HepG2 (cell line): ENCODE measurements around the gene CROCC. TPM values are rescaled to one million over a fixed set of nuclear protein-coding genes. Genes with fewer than 3 reads are reported as not detected.

ENCODE experiments used
- DNMT1 ChIP-seq: sonication (generic); formaldehyde crosslinking; IDR thresholded peaks from 2 replicates; pipeline ENCODE4 v1.5.1; 2020; ENCODE audit warnings: mild to moderate bottlenecking, missing genetic modification reagents
- KLF13 ChIP-seq: sonication (generic); formaldehyde crosslinking; IDR thresholded peaks from 2 replicates; pipeline ENCODE4 v1.4.0; 2020; ENCODE audit warnings: mild to moderate bottlenecking, missing genetic modification reagents
- KMT2B ChIP-seq: IDR thresholded peaks from 2 replicates; pipeline ENCODE4 v1.6.1; 2016; ENCODE audit warnings: missing genetic modification reagents, missing compliant biosample characterization
- MED13 ChIP-seq: sonication (generic); formaldehyde crosslinking; IDR thresholded peaks from 2 replicates; pipeline ENCODE4 v1.5.0; 2020; ENCODE audit warnings: missing genetic modification reagents
- NCOA2 ChIP-seq: sonication (generic); formaldehyde crosslinking; IDR thresholded peaks from 2 replicates; pipeline ENCODE4 v1.8.0; 2022; ENCODE audit warnings: inconsistent platforms
- NPAS2 ChIP-seq: sonication (generic); formaldehyde crosslinking; IDR thresholded peaks from 2 replicates; pipeline ENCODE4 v1.8.0; 2022; ENCODE audit warnings: mild to moderate bottlenecking, missing genetic modification reagents, borderline replicate concordance
- PHF8 ChIP-seq: sonication (generic); formaldehyde crosslinking; IDR thresholded peaks from 2 replicates; pipeline ENCODE4 v1.5.0; 2020; ENCODE audit warnings: missing genetic modification reagents
- RAD51 ChIP-seq: fragments of 450-650 bp; IDR thresholded peaks from 2 replicates; pipeline ENCODE4 v1.6.1; 2016; ENCODE audit warnings: borderline replicate concordance
- REXO4 ChIP-seq: sonication (generic); formaldehyde crosslinking; IDR thresholded peaks from 2 replicates; pipeline ENCODE4 v1.8.0; 2022; ENCODE audit warnings: missing genetic modification reagents, mild to moderate bottlenecking, borderline replicate concordance
- RFXANK ChIP-seq: IDR thresholded peaks from 2 replicates; pipeline ENCODE4 v1.6.1; 2016
- ZBTB20 ChIP-seq: sonication (generic); formaldehyde crosslinking; IDR thresholded peaks from 2 replicates; pipeline ENCODE4 v1.8.1; 2023; ENCODE audit warnings: missing genetic modification reagents, low read depth, mild to moderate bottlenecking, borderline replicate concordance
- ZNF253 ChIP-seq: sonication (generic); formaldehyde crosslinking; IDR thresholded peaks from 2 replicates; pipeline ENCODE4 v1.8.0; 2022; ENCODE audit warnings: mild to moderate bottlenecking, missing genetic modification reagents, borderline replicate concordance
- ZNF441 ChIP-seq: sonication (generic); formaldehyde crosslinking; IDR thresholded peaks from 2 replicates; pipeline ENCODE4 v1.7.0; 2021; ENCODE audit warnings: missing genetic modification reagents, borderline replicate concordance
- ZNF672 ChIP-seq: sonication (generic); formaldehyde crosslinking; IDR thresholded peaks from 2 replicates; pipeline ENCODE4 v1.8.1; 2022; ENCODE audit warnings: missing genetic modification reagents
- ZNF678 ChIP-seq: sonication (generic); formaldehyde crosslinking; IDR thresholded peaks from 2 replicates; pipeline ENCODE4 v1.4.0; 2020; ENCODE audit warnings: mild to moderate bottlenecking, missing genetic modification reagents
- ZNF747 ChIP-seq: sonication (generic); formaldehyde crosslinking; IDR thresholded peaks from 2 replicates; pipeline ENCODE4 v1.8.1; 2023; ENCODE audit warnings: missing genetic modification reagents, mild to moderate bottlenecking, borderline replicate concordance
- ZNF776 ChIP-seq: sonication (generic); formaldehyde crosslinking; IDR thresholded peaks from 2 replicates; pipeline ENCODE4 v1.4.0; 2020; ENCODE audit warnings: mild to moderate bottlenecking, missing genetic modification reagents
- ZSCAN25 ChIP-seq: sonication (generic); formaldehyde crosslinking; IDR thresholded peaks from 2 replicates; pipeline ENCODE4 v1.8.0; 2022; ENCODE audit warnings: mild to moderate bottlenecking, missing genetic modification reagents
- polyA plus RNA-seq, 8 experiments: library from polyadenylated mRNA; depleted of rRNA in 3 of 8; stranded (reverse) in 7 of 8; unstranded in 1 of 8; fragments of >200 nt; fragmentation: Illumina TruSeq in 4 of 8; extraction: Trizol in 4 of 8; gene quantifications; 2 replicates each; pipeline versions ENCODE4 v1.2.1 to v1.2.3, GENCODE V29; 2011 to 2016; ENCODE audit warnings: low read depth in 4 of 8, missing spikeins in 1 of 8, mixed read lengths in 1 of 8; ENCODE audit not compliant: insufficient read depth in 1 of 8
- total RNA-seq, 5 experiments: library from RNA; depleted of rRNA; stranded (reverse); fragments of >200 nt; fragmentation: Illumina TruSeq; extraction: Trizol; gene quantifications; 2 replicates each; pipeline ENCODE4 v1.2.3, GENCODE V29; 2016; ENCODE audit warnings: low read depth in 1 of 5
- TF ChIP-seq, protein P1 (sequence below): sonication (generic); formaldehyde crosslinking; IDR thresholded peaks from 2 replicates; pipeline ENCODE4 v1.4.0; 2020; ENCODE audit warnings: low read depth, mild to moderate bottlenecking, missing genetic modification reagents
- TF ChIP-seq, protein P2 (sequence below): IDR thresholded peaks from 2 replicates; pipeline ENCODE4 v1.6.1; 2016; ENCODE audit warnings: missing compliant biosample characterization, missing genetic modification reagents, borderline replicate concordance
- TF ChIP-seq, protein P3 (sequence below): sonication (generic); formaldehyde crosslinking; IDR thresholded peaks from 2 replicates; pipeline ENCODE4 v1.5.1; 2020; ENCODE audit warnings: missing genetic modification reagents, mild to moderate bottlenecking, borderline replicate concordance
- TF ChIP-seq, protein P4 (sequence below): sonication (generic); formaldehyde crosslinking; IDR thresholded peaks from 2 replicates; pipeline ENCODE4 v1.4.0; 2020; ENCODE audit warnings: missing genetic modification reagents

Gene CROCC
- total and polyA plus RNA-seq, 2 of the 13 experiments (the other 11 are each of a cell fraction or from before 2014, with no cell fraction given): 7.8 to 15.5 TPM

DNA sequence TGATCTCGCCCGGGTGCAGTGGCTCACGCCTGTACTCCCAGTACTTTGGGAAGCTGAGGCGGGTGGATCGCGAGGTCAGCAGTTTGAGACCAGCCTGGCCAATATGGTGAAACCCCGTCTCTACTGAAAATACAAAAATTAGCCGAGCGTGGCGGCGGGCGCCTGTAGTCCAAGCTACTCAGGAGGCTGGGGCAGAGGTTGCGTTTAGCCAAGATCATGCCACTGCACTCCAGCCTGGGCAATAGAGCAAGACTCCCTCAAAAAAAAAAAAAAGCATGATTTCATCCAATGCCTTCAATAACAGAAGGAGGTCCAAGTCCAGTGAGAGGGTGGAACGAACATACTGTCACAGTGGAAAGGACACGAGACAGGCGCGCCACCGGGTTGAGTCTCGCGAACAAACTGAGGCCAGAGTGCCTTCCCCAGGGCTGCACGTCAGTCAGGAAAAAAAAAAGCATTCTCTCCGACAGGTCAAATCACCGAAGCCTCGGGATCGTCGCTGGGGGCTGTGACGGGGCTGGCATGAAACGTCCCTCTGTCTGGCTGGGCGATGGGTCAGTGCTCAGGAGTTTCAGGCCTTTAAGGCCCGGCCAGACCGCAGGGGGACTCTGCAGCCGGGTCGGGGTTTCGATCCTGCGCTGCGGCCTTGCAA is 8.4 kb upstream of the CROCC start (continued):
- TF ChIP-seq ZBTB20 (CRISPR knock-in tag) (no peak), PHF8 (CRISPR knock-in tag) (no peak), ZNF672 (CRISPR knock-in tag) (no peak), KLF13 (CRISPR knock-in tag) (no peak), REXO4 (CRISPR knock-in tag) (no peak), RAD51 (no peak), ZNF776 (CRISPR knock-in tag) (peak; percentile 24), NPAS2 (CRISPR knock-in tag) (no peak), RFXANK (CRISPR knock-in tag) (no peak), ZSCAN25 (CRISPR knock-in tag) (no peak), MED13 (CRISPR knock-in tag) (no peak), ZNF747 (CRISPR knock-in tag) (no peak), NCOA2 (CRISPR knock-in tag) (no peak), ZNF441 (CRISPR knock-in tag) (no peak; the same call in 1 of the 2 replicates), DNMT1 (CRISPR knock-in tag) (no peak), ZNF678 (CRISPR knock-in tag) (no peak), KMT2B (CRISPR knock-in tag) (no peak), ZNF253 (no peak)
- TF ChIP-seq, protein P1, sequence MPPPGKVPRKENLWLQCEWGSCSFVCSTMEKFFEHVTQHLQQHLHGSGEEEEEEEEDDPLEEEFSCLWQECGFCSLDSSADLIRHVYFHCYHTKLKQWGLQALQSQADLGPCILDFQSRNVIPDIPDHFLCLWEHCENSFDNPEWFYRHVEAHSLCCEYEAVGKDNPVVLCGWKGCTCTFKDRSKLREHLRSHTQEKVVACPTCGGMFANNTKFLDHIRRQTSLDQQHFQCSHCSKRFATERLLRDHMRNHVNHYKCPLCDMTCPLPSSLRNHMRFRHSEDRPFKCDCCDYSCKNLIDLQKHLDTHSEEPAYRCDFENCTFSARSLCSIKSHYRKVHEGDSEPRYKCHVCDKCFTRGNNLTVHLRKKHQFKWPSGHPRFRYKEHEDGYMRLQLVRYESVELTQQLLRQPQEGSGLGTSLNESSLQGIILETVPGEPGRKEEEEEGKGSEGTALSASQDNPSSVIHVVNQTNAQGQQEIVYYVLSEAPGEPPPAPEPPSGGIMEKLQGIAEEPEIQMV (CRISPR knock-in tag): no peak
- TF ChIP-seq, protein P2, sequence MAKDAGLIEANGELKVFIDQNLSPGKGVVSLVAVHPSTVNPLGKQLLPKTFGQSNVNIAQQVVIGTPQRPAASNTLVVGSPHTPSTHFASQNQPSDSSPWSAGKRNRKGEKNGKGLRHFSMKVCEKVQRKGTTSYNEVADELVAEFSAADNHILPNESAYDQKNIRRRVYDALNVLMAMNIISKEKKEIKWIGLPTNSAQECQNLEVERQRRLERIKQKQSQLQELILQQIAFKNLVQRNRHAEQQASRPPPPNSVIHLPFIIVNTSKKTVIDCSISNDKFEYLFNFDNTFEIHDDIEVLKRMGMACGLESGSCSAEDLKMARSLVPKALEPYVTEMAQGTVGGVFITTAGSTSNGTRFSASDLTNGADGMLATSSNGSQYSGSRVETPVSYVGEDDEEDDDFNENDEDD (CRISPR knock-in tag): no peak
- TF ChIP-seq, protein P3, sequence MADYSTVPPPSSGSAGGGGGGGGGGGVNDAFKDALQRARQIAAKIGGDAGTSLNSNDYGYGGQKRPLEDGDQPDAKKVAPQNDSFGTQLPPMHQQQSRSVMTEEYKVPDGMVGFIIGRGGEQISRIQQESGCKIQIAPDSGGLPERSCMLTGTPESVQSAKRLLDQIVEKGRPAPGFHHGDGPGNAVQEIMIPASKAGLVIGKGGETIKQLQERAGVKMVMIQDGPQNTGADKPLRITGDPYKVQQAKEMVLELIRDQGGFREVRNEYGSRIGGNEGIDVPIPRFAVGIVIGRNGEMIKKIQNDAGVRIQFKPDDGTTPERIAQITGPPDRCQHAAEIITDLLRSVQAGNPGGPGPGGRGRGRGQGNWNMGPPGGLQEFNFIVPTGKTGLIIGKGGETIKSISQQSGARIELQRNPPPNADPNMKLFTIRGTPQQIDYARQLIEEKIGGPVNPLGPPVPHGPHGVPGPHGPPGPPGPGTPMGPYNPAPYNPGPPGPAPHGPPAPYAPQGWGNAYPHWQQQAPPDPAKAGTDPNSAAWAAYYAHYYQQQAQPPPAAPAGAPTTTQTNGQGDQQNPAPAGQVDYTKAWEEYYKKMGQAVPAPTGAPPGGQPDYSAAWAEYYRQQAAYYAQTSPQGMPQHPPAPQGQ (CRISPR knock-in tag): no peak
- TF ChIP-seq, protein P4, sequence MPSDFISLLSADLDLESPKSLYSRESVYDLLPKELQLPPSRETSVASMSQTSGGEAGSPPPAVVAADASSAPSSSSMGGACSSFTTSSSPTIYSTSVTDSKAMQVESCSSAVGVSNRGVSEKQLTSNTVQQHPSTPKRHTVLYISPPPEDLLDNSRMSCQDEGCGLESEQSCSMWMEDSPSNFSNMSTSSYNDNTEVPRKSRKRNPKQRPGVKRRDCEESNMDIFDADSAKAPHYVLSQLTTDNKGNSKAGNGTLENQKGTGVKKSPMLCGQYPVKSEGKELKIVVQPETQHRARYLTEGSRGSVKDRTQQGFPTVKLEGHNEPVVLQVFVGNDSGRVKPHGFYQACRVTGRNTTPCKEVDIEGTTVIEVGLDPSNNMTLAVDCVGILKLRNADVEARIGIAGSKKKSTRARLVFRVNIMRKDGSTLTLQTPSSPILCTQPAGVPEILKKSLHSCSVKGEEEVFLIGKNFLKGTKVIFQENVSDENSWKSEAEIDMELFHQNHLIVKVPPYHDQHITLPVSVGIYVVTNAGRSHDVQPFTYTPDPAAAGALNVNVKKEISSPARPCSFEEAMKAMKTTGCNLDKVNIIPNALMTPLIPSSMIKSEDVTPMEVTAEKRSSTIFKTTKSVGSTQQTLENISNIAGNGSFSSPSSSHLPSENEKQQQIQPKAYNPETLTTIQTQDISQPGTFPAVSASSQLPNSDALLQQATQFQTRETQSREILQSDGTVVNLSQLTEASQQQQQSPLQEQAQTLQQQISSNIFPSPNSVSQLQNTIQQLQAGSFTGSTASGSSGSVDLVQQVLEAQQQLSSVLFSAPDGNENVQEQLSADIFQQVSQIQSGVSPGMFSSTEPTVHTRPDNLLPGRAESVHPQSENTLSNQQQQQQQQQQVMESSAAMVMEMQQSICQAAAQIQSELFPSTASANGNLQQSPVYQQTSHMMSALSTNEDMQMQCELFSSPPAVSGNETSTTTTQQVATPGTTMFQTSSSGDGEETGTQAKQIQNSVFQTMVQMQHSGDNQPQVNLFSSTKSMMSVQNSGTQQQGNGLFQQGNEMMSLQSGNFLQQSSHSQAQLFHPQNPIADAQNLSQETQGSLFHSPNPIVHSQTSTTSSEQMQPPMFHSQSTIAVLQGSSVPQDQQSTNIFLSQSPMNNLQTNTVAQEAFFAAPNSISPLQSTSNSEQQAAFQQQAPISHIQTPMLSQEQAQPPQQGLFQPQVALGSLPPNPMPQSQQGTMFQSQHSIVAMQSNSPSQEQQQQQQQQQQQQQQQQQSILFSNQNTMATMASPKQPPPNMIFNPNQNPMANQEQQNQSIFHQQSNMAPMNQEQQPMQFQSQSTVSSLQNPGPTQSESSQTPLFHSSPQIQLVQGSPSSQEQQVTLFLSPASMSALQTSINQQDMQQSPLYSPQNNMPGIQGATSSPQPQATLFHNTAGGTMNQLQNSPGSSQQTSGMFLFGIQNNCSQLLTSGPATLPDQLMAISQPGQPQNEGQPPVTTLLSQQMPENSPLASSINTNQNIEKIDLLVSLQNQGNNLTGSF (CRISPR knock-in tag): peak; percentile 79; the same call in 1 of the 2 replicates
